Activated T-helper 9 cell treated with anti-CD3 and anti-CD28 coated beads, Interleukin-2, amount 50 U/mL, for 16 hours (primary cell): ENCODE data around the gene DOCK9.
"Not testable (repeated sequence)": the region's sequence is repeated elsewhere in the genome, so short reads cannot be mapped to it uniquely, and the experiment has no call there.

Experiments used
- DNase-seq: peaks from one replicate; pipeline ENCODE4 v3.0.0-alpha.2; 2020; ENCODE audit warnings: low read depth

Gene DOCK9

DNA sequence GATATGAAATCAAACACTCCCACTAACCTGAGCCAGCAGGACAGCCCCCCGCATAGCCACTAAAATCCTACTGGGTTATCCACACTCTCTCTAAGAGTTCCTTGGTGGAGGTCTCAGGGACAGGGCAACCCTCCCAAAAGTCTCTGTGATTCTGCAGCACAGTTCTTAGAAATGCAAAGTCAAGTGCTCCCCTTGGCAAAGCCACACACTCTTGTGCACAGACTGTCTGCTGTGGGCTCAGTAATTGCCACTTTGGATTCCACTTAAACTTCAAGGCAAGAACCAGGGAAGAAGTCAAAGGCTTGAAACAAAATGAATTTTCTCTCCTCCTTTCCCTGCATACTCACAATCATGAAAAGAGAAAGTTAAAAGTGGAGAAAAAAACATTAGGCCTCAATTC is 61.5 kb downstream of the DOCK9 start:
- DNase-seq, result no peak

DNA sequence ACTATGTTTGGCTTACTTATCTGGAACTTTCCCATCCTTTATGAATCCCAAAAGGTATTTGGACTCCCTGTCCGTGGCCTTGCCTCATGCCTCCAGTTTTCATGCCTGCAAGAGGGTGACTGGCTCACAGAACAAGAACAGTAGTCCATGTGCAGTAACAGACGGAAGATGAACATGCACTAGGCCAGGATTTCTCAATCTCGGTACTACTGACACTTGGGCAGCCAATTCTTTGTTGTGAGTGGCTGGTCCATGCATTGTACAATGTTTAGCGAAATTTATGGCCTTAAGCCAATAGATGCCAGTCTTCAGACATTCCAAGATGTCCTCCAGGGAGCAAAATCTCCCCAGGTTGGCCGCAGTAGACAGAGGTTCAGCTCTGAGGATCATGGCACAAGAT is 61.9 kb downstream of the DOCK9 start:
- DNase-seq, result no peak

DNA sequence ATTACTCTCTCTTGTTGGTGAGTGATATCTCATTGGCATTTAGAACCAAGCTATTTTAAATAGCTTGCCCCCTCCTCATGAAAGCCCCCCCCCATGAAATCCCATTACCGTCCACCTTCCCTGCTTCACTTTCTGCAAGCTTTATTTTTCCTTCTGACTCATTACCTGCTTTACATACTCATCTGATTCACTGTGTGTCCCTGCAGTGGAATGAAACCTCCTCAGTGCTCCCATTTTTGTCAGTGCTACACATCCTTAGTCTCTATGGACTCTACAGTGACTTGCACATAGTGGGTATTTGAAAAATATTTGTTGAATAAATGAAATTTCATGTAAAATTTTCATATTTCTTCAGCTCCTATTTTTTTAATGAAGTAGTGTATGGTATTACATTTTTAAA is 62.3 kb downstream of the DOCK9 start:
- DNase-seq, result no peak

DNA sequence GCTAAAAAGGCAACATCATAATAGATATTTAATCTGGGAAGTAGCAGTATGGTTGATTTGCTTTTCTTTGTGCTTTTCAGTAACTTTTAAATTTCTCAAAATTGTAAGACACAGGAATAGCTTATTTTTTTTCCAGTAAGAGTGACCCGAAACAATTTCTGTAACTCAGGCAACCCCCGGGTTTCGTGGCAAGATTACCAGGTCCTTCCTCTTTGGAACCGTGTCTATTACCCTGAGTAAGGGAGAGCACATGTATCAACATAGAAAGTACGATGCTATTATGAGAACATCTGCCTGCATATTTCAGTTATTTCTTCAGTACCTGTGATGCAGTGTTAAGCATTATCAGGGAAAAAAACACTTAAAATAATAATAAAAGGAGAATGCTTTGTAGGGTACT is 64.1 kb downstream of the DOCK9 start:
- no peak for DNase-seq

DNA sequence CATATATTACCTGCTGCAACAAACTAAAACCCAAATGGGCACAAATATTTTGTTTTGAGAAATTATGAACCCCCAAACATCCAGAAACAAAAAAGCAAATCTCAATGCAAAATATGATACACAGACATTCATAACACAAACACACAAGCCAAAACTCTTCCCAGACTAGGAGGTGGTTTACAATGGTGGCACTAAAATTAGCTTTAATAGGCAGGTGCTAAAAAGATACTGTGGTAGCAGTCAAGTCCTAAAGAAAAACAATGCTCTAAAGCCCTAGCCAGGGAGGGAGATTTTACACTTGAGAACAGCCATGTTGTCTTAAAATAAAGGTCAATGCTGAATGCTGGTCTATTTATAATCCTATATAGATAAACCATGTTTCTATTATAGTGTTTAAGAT is 65.0 kb downstream of the DOCK9 start:
- DNase-seq, result no peak

DNA sequence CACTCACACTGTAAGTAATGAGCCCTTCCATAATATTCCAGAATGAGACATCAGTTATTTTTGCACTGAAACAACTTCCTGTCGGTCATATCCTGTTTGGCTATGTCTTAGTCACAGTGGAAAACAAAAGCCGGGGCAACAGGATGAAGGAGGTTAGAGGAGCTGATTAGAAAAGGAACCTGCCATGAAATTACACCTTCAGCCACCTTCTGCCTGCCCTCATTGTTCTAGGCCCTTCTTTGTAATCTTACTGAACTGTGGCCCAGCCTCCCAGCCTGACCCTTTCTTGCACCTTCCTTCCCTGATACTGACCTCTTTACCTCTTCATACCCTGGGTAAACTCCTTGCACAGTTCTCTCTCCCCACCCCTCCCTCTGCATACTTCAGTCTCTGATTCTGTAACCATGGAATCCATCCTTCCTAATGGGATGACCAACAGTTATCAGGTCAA is 67.3 kb downstream of the DOCK9 start:
- DNase-seq, result no peak

DNA sequence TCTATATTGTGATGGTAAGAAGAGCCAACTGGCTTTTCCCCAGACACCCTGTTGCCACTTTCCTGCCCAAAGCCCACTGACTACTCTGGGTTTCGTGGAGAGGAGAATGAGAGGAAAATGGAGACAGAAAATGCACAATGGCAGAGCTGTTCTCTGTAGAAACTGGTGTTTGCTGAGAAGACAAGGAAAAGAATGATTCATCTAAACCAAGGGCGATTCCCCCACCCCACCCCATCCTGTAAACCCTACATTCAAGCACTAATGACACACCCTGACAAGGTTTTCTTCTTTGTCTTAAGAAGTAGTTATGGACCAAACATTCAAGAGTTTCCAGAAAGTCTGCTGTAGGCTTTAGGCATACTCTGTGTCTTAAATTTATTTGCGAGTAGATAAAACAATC is 68.8 kb downstream of the DOCK9 start:
- peak; percentile 8 for DNase-seq

DNA sequence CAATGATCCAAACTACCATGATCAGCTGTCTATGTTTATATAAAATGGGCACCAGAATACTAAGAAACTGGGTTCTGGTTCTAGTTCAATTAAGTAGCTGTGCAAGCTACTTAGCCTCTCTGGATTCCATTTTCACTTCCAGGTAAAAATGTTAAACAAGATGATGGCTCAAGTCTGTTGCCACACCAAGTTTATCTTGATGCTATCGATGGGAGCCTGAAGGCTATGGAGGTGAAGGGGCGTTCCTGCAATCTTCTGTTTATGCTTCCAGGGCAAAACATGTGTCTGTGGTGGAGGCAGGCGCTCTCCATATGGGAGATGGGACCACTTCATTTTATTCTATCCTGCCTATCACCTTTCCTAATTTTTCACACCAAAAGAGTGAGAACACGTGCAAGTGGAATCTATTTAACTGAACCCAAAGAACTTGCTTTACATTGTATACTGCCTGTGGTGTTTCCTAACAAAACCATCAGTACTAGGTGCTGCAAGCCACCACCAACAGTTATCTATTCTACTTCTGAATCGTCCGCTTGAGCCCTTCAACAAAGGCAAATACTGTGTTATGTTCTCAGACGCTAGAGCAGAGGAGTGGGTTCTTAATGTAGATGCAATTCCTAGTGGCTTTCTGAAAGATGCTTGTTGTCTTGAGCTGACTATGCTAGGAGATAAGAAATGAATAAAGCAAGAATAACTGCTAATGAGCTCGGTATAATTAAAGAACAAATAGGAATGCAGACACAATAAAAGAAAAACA is 70.9 kb downstream of the DOCK9 start:
- DNase-seq, result no peak

DNA sequence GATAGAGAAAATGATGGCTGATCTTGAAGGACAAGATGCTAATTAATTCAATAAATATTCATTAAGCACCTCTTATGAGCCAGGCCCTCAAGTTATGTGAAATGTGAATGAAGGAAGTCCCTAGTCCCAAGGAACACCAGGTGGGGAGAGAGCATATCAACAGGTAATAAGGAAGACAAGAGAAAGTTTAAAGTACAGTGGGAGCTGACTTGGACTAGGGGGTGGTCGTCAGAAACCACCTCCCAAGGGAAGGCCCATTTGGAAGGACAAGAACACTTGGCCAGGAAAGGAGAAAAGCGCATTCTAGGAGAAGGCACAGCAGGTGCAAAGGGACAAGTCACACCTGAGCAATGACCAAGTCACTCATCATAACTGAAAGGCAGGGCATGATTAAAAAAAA is 72.7 kb downstream of the DOCK9 start:
- DNase-seq, result no peak

DNA sequence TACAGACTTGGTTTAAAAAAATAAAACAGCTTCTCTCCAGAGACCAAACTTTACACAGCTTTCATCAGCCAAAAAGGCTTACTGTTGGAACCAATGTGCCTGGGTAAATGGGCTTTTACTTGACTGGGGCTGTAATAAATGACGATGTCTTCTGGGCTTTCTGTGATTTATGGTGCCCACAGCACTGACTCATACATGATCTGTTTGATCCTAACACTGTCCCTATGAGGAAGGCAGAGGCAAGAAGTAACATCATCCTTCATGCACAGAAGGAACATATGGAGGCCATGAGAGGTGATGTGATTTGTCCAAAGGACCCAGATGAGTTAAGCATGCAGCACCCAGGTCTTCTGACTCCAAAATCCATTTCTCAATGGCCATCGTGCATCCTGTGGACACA is 77.4 kb downstream of the DOCK9 start:
- no peak for DNase-seq

DNA sequence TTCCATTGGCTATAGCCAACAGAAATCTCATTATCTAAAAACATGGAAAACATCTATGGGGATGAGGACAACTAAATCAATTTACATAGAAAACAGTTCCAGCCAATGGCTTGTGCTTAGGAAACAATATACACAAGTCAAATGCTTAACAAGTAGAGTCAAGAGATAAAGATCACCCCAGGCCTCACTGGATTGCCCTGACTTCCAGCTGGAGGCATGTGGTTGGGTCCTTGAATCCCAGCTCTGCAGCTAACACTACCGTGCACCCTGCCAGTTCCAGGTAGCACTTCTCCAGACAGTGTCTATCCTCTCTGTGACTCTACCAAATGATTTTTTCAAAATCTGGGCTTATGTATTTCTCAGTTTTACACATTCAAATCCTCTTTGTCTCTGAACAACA is 80.2 kb downstream of the DOCK9 start:
- DNase-seq, result no peak

DNA sequence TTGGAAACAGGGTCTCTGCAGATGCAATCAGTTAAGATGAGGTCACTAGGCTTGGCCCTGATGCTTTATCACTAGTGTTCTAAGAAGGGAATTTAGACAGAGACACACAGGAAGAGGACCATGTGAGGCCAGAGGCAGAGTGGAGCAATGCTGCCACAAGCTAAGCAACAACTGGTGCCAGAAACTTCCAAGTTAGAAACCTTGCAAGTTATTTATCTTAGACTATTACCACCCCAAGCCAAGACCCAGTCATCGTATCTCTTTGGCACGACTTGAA is 81.1 kb downstream of the DOCK9 start:
- no peak for DNase-seq

DNA sequence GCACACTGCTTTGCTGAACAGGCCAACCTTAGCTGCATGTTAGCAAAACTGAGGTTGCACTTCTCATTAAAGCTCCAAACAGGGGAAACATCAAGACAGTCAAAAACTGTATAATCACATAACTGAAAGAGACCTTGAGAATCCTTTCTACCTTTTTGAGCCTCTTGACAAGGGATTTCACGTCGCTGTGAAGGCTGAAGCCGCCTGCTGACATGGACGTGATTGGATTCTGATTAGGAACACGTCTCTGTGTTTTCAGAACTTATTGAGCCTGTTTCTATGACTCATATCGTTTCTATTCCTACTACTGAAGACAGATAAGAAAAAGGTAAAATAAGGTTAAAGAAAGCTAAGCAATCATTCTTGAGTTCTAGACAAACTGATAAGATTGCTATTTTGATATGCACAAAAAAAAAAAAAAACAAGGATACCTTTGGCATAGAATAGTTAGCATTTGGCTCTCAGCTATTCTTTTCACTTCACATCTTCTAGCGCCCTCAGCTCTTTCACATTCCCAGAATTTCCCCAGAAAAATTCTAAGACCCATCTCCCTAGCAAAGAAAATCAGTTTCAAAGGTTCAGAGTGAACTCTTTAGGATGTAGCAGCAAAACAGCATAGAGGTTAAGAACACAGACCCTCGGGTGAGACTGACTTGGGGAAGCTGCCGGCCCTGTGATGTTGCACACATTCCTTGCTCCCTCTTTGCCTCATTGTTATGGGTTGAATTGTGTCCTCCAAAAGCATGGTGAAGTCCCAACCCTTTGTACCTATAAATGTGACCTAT is 81.6 kb downstream of the DOCK9 start:
- no peak for DNase-seq

DNA sequence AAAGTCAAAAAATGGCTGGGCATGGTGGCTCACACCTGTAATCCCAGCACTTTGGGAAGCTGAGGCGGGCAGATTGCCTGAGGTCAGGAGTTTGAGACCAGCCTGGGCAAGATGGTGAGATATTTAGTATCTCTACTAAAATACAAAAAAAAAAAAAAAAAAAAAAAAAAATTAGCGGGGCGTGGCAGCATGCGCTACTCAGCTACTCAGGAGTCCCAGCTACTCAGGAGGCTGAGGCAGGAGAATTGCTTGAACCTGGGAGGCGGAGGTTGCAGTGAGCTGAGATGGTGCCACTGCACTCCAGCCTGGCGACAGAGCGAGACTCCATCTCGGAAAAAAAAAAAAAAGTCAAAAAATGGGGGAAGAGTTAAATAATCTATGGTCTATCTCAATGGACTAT is 83.0 kb downstream of the DOCK9 start:
- not testable (repeated sequence) for DNase-seq

DNA sequence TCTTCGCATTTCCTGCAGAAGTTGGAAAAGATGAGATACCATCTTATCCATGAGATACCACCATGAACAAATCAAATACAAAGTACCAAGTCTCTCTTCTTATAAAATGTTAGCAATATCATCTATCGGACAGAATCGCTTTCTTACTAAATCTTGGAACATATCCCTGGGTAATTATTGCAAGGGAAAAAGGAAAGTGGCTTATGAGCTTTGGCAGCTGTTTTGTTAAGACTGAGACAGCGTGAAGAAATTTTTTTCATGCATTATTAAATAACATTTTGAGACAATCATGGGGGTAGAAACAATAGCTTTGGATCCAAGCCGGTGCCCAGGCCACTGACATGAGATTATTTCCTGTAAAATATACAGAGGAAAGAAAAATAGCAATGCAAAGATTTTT is 84.5 kb downstream of the DOCK9 start:
- no peak for DNase-seq

DNA sequence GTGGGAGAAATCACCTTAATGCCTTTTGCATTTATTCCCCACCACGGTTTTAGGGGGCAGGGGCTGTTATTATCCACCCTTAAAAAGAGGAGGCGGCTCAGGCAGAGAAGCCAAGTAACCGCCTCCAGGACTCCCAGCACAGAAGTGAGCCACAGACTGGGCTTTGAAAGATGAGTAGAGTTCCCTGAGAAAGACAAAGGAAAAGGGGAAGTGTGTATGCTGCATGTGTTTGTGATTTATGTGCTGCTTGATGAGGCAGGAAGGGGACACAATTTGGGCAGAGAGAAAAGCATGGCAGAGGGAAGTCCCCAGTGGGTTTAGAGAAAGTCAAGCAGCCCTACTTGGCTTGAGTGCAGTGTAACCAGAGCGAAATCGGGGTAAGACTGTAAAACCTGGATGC is 85.0 kb downstream of the DOCK9 start:
- no peak for DNase-seq

DNA sequence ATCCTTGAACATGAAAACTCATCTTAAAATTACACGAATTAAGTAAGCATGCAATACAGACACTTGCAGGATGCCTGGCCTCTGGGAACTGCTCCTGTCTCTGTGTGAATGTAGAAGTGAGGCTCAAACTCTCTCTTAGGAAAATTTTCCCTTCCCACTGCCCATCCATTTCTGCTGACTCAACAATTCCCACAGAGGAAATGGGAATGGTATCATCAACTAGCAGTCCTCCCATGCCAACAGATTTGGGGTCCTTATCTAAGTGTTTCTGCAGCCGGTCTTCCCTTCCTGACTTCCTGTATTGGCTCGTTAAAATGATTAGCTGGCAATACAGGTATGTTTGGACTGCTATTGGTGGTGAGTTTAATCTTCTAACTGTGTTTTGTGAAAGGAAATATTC is 85.8 kb downstream of the DOCK9 start:
- no peak for DNase-seq

DNA sequence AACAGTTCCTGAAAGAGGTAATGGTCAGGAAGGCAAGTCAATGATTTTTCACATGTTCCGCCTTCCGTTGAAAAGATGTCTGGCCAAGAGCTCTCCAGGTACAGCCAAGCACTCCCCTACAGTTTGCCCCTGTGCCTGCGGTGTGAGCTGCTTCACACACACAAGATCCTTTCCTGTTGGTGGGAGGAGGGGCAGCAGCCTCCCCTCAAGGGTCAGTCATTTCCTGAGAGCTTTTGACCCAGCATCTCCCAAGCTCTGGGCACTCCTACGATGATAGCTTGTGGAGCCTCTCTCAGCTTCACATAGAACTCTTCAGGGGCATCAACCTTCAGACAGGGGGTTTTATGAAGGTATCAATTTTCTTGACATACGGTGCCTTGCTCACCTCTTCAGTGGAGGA is 86.9 kb downstream of the DOCK9 start:
- DNase-seq, result no peak

DNA sequence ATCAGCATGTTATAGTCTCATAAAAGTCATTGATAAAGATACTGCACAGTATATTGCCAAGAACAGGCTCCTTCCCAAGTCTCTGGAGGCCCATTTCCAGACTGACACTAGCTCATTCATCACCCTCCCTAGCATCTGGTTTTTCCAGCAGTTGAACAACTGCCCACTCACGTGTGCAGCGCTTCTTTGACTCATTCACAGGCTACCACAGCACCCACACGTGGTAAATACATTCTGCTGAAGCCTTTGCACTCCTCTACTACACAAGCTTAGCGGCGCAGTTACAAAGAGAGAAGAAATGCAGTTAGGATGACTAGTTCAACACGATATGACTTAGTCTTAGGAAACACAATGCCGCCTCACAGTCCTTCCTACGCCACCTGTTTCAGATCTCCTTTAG is 87.7 kb downstream of the DOCK9 start:
- peak; percentile 25 for DNase-seq

DNA sequence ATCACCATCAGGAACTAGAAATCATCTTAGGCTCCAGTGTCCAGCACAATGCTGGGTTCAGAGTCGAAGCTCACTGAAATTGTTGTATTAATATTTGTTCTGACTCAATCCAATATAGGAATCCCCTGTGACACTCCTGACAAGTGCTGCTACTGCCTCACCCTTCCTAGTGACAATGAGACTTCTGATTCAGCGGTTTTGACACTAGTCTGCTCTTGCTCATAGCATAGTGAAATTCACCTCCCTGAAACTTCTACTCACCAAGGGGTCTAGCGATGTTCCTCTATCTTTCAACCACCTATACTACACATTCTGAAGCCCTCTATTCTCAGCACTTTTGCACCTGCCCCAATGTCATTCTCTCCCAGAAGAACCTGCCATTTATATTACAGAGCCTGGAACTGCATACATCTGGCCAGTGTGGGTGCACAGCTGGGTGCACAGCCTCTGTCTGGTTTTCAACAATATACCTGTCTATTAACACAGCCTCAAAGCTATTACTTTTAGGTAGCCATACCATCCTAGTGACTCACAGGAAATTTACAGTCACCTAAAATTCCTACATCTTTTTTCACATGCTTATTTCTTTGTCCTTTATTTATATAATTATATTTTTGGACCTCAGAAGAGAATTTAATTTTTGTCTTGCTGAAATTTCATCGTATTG is 88.3 kb downstream of the DOCK9 start:
- DNase-seq, result no peak

DNA sequence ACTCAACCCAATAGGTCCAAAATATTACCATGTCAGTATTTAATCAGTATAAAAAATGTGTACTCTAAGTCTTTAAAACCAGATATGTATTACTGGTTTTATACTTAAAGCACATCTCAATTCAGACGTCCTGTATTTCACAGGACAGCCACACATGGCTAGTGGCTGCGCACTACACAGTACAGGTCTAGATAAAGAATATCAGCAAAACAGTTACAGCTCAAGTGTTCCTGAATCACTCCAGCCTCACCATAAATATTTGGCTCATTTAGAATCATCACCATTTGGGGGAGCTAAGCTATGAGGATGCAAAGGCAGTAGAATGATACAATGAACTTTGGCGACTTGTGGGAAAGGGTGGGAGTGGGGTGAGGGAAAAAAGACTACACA is 89.0 kb downstream of the DOCK9 start:
- DNase-seq, result no peak

DNA sequence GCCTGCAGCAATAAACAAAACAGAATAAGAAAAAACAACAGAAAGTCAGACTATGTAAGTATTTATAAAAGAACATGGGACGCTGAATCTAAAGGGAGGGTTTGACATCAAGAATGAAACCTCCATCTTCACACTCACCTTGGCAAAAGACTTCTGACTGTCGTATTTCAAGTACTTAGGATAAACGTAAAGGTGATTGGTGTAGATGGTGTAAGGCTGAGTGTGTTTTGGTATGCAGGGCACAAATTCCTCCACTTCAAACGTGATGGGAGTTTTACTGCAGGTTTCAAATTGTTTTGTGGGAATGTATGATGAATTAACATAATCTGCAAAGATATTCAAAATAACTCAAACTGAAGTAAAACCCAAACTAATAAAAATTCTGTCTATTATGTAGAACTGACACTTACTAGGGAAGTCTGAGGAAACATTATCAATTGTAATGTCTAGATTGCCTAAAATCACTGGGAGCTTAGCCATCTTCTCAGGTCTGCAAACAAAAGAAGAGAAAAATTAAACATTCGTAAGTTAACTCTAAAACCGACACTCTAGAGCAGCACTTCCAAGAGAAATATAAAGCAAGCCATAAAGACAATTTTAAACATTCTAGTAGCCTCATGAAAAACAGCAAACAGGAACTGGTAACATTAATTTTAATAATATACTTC is 89.5 kb downstream of the DOCK9 start:
- no peak for DNase-seq
